NT2/D1 (cell line): Measurements from ENCODE around the gene ARL15.

Experiments used
- SUZ12 ChIP-seq: IDR thresholded peaks from 2 replicates; pipeline ENCODE4 v1.6.1; 2011; ENCODE audit not compliant: insufficient read length, insufficient read depth; ENCODE audit errors: extremely low read depth
- ZNF274 ChIP-seq: IDR thresholded peaks from 2 replicates; pipeline ENCODE4 v1.6.1; 2011; ENCODE audit warnings: mild to moderate bottlenecking, low read depth, low read length

GRCh38 chr5:54324651-54325271, 14.4 kb upstream of the ARL15 start:
- TF ChIP-seq ZNF274 (no peak), SUZ12 (no peak)
